Liver (tissue), 9 donors: ENCODE measurements around the gene LARGE1. TPM values are rescaled to one million over a fixed set of nuclear protein-coding genes. Genes with fewer than 3 reads are reported as not detected.

ENCODE experiments used
- DNase-seq: peaks from one replicate; pipeline ENCODE4 v3.0.0-alpha.2; 2017; ENCODE audit warnings: low spot score
- H3K27ac ChIP-seq, 2 donors: one replicate each; pipeline ENCODE4 v1.7.0; 2013; ENCODE audit warnings: inconsistent platforms in 2 of 2, low read length in 2 of 2, control low read depth in 1 of 2, low read depth in 1 of 2, mild to moderate bottlenecking in 1 of 2
- H3K27me3 ChIP-seq, 4 donors: one replicate each; pipeline versions ENCODE4 v1.6.1 to v1.7.0; 2013; ENCODE audit warnings: low read length in 3 of 4, inconsistent platforms in 1 of 4, mild to moderate bottlenecking in 1 of 4, moderate library complexity in 1 of 4; ENCODE audit not compliant: control insufficient read depth in 4 of 4, insufficient read depth in 4 of 4
- H3K36me3 ChIP-seq, 4 donors: one replicate each; pipeline versions ENCODE4 v1.6.1 to v1.7.0; 2013; ENCODE audit warnings: low read length in 3 of 4, mild to moderate bottlenecking in 3 of 4, low read depth in 1 of 4, moderate library complexity in 1 of 4; ENCODE audit not compliant: control insufficient read depth in 4 of 4, insufficient read depth in 3 of 4
- H3K4me1 ChIP-seq, 4 donors: one replicate each; pipeline versions ENCODE4 v1.6.1 to v1.7.0; 2013; ENCODE audit warnings: low read length in 3 of 4, mild to moderate bottlenecking in 3 of 4, moderate library complexity in 1 of 4; ENCODE audit not compliant: control insufficient read depth in 4 of 4, insufficient read depth in 4 of 4
- H3K4me3 ChIP-seq, 3 donors: one replicate each; pipeline versions ENCODE4 v1.6.1 to v1.7.0; 2013; ENCODE audit warnings: low read length in 3 of 3, control low read depth in 1 of 3, low read depth in 1 of 3, mild to moderate bottlenecking in 1 of 3
- H3K9ac ChIP-seq, 2 donors: one replicate each; pipeline ENCODE4 v1.7.0; 2013; ENCODE audit warnings: low read length in 2 of 2, mild to moderate bottlenecking in 2 of 2, moderate library complexity in 2 of 2, control low read depth in 1 of 2, low read depth in 1 of 2
- H3K9me3 ChIP-seq, 4 donors: one replicate each; pipeline versions ENCODE4 v1.6.1 to v1.7.0; 2013; ENCODE audit warnings: low read length in 3 of 4; ENCODE audit not compliant: control insufficient read depth in 4 of 4
- ATF3 ChIP-seq: IDR thresholded peaks from 2 replicates; pipeline ENCODE4 v1.6.1; 2016; ENCODE audit warnings: antibody characterized with exemption
- CTCF ChIP-seq: fragments of 150-350 bp; IDR thresholded peaks from 2 replicates; pipeline ENCODE4 v1.5.1; 2017; ENCODE audit warnings: improper control_type of control experiment, low read depth, low read length; ENCODE audit not compliant: missing input control
- EGR1 ChIP-seq, 2 donors: IDR thresholded peaks; 2 replicates each; pipeline ENCODE4 v1.6.1; 2016 to 2018; ENCODE audit warnings: antibody characterized with exemption in 2 of 2, low read depth in 2 of 2
- FOXA1 ChIP-seq: IDR thresholded peaks from 2 replicates; pipeline ENCODE4 v1.6.1; 2016; ENCODE audit warnings: antibody characterized with exemption
- FOXA2 ChIP-seq: IDR thresholded peaks from 2 replicates; pipeline ENCODE4 v1.6.1; 2016; ENCODE audit warnings: antibody characterized with exemption
- GABPA ChIP-seq, 2 donors: IDR thresholded peaks in 1 of 2; conservative IDR thresholded peaks in 1 of 2; 2 replicates each; pipeline ENCODE4 v1.6.1; 2016; ENCODE audit warnings: antibody characterized with exemption in 2 of 2, mild to moderate bottlenecking in 1 of 2, moderate library complexity in 1 of 2
- HNF4A ChIP-seq, 2 donors: conservative IDR thresholded peaks; 2 replicates each; pipeline ENCODE4 v1.6.1; 2016; ENCODE audit warnings: antibody characterized with exemption in 2 of 2, mild to moderate bottlenecking in 2 of 2
- HNF4G ChIP-seq: IDR thresholded peaks from 2 replicates; pipeline ENCODE4 v1.6.1; 2016; ENCODE audit warnings: antibody characterized with exemption
- JUND ChIP-seq, 2 donors: IDR thresholded peaks; 2 replicates each; pipeline ENCODE4 v1.6.1; 2016; ENCODE audit warnings: antibody characterized with exemption in 2 of 2
- MAX ChIP-seq: IDR thresholded peaks from 2 replicates; pipeline ENCODE4 v1.6.1; 2016; ENCODE audit warnings: antibody characterized with exemption
- NR2F2 ChIP-seq: IDR thresholded peaks from 2 replicates; pipeline ENCODE4 v1.6.1; 2016; ENCODE audit warnings: antibody characterized with exemption
- RAD21 ChIP-seq, 2 donors: IDR thresholded peaks; 2 replicates each; pipeline ENCODE4 v1.6.1; 2016; ENCODE audit warnings: antibody characterized with exemption in 2 of 2, mild to moderate bottlenecking in 2 of 2
- REST ChIP-seq: IDR thresholded peaks from 2 replicates; pipeline ENCODE4 v1.6.1; 2016; ENCODE audit warnings: antibody characterized with exemption, mild to moderate bottlenecking
- RXRA ChIP-seq, 2 donors: IDR thresholded peaks; 2 replicates each; pipeline ENCODE4 v1.6.1; 2017 to 2018; ENCODE audit warnings: antibody characterized with exemption in 2 of 2, mild to moderate bottlenecking in 1 of 2
- SP1 ChIP-seq: IDR thresholded peaks from 2 replicates; pipeline ENCODE4 v1.6.1; 2018; ENCODE audit warnings: antibody characterized with exemption, mild to moderate bottlenecking
- TAF1 ChIP-seq: conservative IDR thresholded peaks from 2 replicates; pipeline ENCODE4 v1.6.1; 2016; ENCODE audit warnings: antibody characterized with exemption, mild to moderate bottlenecking
- YY1 ChIP-seq: IDR thresholded peaks from 2 replicates; pipeline ENCODE4 v1.6.1; 2016; ENCODE audit warnings: antibody characterized with exemption, mild to moderate bottlenecking
- ZBTB33 ChIP-seq: IDR thresholded peaks from 2 replicates; pipeline ENCODE4 v1.6.1; 2016; ENCODE audit warnings: antibody characterized with exemption
- WGBS: extraction: QIAGEN DNeasy Blood & Tissue Kit; methylation state at CpG from one replicate; pipeline ENCODE4 v1.1.7; 2013; 5-methylcytosine and 5-hydroxymethylcytosine counted together
- polyA plus RNA-seq, 2 donors: library from polyadenylated mRNA; stranded (reverse) in 1 of 2; unstranded in 1 of 2; fragments of 200-250 nt in 1 of 2; fragments of >200 nt in 1 of 2; fragmentation: Nextera tagmentation in 1 of 2; extraction: Ambion mirVana in 1 of 2; gene quantifications; one replicate each; pipeline versions ENCODE4 v1.2.1 to v1.2.3, GENCODE V29; 2013 to 2015
- total RNA-seq, 2 donors: library from RNA; depleted of rRNA; stranded (reverse); fragments of >200 nt; gene quantifications; one replicate each; pipeline ENCODE4 v1.2.3, GENCODE V29; 2014
- donor health status: healthy.
- donor health status: healthy.
- donor health status: healthy.
- donor health status: healthy.
- donor health status: healthy.

LARGE1 gene
- total and polyA plus RNA-seq, 4 donors = 2.3 to 14.1 (median 5.7) TPM

- Histone ChIP-seq H3K4me1 (no peaks in the 10 kb centered on the region), H3K27ac (no peak overlapping the region), H3K9me3 (no peaks in the 10 kb centered on the region), H3K9ac (no peak overlapping the region), H3K36me3 (no peaks in the 10 kb centered on the region), H3K27me3 (no peaks in the 10 kb centered on the region), H3K4me3 (no peak overlapping the region)
- TF ChIP-seq ATF3 = no peak
- TF ChIP-seq EGR1 (IDR thresholded peaks at IDR 0.05; ENCODE audit: low read depth in 2 of 2) = no peak
- DNase-seq = no peak
- WGBS = 95% methylated on average over 7 of the region's 7 CpGs
Observed at GRCh38 chr22:33691057-33691630, 229.1 kb downstream of the LARGE1 start.

- WGBS = 94% methylated on average over 2 of the region's 2 CpGs
- H3K27me3 ChIP-seq = no peaks in the 10 kb centered on the region
- TF ChIP-seq REST (no peak), YY1 (no peak), JUND (IDR thresholded peaks at IDR 0.05) (no peak), TAF1 (no peak), GABPA (IDR thresholded peaks at IDR 0.05 in 1 of 2, conservative IDR thresholded peaks at IDR 0.05 in 1 of 2) (no peak), HNF4G (no peak), RAD21 (IDR thresholded peaks at IDR 0.05) (no peak), SP1 (no peak), FOXA1 (no peak), RXRA (IDR thresholded peaks at IDR 0.05) (no peak), CTCF (no peak), HNF4A (conservative IDR thresholded peaks at IDR 0.05) (no peak), ATF3 (no peak), MAX (no peak), FOXA2 (no peak), EGR1 (IDR thresholded peaks at IDR 0.05; ENCODE audit: low read depth in 2 of 2) (no peak), NR2F2 (no peak), ZBTB33 (no peak)
- no peaks in the 10 kb centered on the region for H3K4me1 ChIP-seq
- no peak overlapping the region for H3K27ac ChIP-seq
- DNase-seq = no peak
- H3K4me3 ChIP-seq = no peak overlapping the region
- no peak overlapping the region for H3K9ac ChIP-seq
- no peaks in the 10 kb centered on the region for H3K9me3 ChIP-seq
- H3K36me3 ChIP-seq = no peaks in the 10 kb centered on the region
Observed at GRCh38 chr22:33688903-33689302, 231.4 kb downstream of the LARGE1 start.
